Ovary (tissue), 3 donors: ENCODE results near the gene C3.

Source experiments
- CTCF ChIP-seq, 3 donors: fragments of 450-650 bp in 2 of 3; fragments of 200-600 bp in 1 of 3; IDR thresholded peaks; one replicate each; pipeline versions ENCODE4 v1.5.1 to v1.8.0; 2016 to 2022; ENCODE audit warnings: antibody characterized with exemption in 3 of 3, mild to moderate bottlenecking in 1 of 3
- EP300 ChIP-seq: sonication (generic); formaldehyde crosslinking; IDR thresholded peaks from one replicate; pipeline ENCODE4 v1.6.1; 2017; ENCODE audit warnings: antibody characterized with exemption
- POLR2A ChIP-seq: fragments of 450-650 bp; IDR thresholded peaks from one replicate; pipeline ENCODE4 v1.6.1; 2017; ENCODE audit warnings: antibody characterized with exemption, mild to moderate bottlenecking, moderate library complexity
- donor health status: DM: no; HTN: no; CAD: no.

DNA sequence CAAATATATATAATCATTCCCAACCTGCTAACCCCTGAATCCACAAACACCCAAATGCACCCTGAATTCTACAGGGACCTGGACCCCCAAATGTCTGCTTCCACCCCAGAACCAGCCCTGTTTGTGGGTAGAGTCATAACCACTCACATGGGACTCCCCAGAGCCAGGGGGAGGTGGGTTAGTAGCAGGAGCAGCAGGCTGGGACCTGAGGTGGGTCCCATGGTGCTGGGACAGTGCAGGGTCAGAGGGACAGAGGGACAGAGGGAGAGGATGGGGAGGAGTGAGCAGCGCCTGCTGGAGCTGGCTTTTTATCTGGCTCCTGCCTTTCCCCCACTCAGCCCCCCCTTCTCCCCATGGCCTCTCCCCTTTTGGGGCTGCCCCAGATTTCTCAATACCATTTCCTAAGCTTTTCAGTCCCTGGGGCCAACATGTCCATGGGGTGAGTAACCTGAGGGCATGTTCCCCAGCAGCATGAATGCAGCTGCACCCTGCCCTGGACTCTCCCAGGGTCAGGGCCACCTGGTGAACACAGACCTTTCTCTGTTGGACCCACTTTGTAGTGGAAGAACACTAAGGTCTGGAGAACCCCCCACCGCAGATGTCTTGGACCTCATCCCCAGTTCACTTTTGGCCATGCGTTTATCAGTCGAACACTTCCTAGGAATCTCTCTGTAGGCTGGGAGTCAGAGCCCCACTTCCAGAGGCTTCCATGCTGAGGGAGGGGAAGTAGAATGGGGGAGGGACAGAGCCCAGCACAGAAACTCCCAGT, at the start of gene C3:
- TF ChIP-seq CTCF (IDR thresholded peaks at IDR 0.05) (no peak), POLR2A (peak; percentile 60), EP300 (no peak)
